ENCODE results near the gene MIOX. TPM values are rescaled to one million over a fixed set of nuclear protein-coding genes. Genes with fewer than 3 reads are reported as not detected.

Gene MIOX
- total RNA-seq, 4 donors from 2014 or later, result not detected

GRCh38 chr22:50537765-50538164 is 51.1 kb downstream of the MIOX start:
- no peak for TF ChIP-seq CTCF (IDR thresholded peaks at IDR 0.05; ENCODE audit: low read depth)

Other genes starting within 250 kb of the MIOX start
- 10 to 100 TPM; 21.1 to 60.3 (median 25.6) TPM for gene TUBGCP6, start 241.8 kb upstream of the MIOX start, total RNA-seq
- 10 to 100 TPM; 10.4 to 55.0 (median 22.7) TPM for gene HDAC10, start 235.6 kb upstream of the MIOX start, total RNA-seq
- 10 to 100 TPM in 1 of 4 donors, 1 to 10 TPM in 3; 3.6 to 17.7 (median 5.4) TPM for gene MAPK12, start 225.2 kb upstream of the MIOX start, total RNA-seq
- 10 to 100 TPM in 2 of 4 donors, 1 to 10 TPM in 2; 6.2 to 53.5 (median 13.1) TPM for gene MAPK11, start 216.5 kb upstream of the MIOX start, total RNA-seq
- 100 to 1,000 TPM in 2 of 4 donors, 10 to 100 TPM in 2; 59.2 to 128 (median 97.0) TPM for gene PLXNB2, start 179.2 kb upstream of the MIOX start, total RNA-seq
- gene DENND6B, start 159.8 kb upstream of the MIOX start, total RNA-seq, result 1 to 10 TPM; 1.5 to 4.0 (median 1.9) TPM
- 10 to 100 TPM; 23.8 to 86.3 (median 37.0) TPM for gene PPP6R2, start 143.5 kb upstream of the MIOX start, total RNA-seq
- 10 to 100 TPM; 19.9 to 66.1 (median 26.7) TPM for gene SBF1, start 11.8 kb upstream of the MIOX start, total RNA-seq
- not detected for gene ADM2, start 5.3 kb upstream of the MIOX start, total RNA-seq
- 10 to 100 TPM; 24.1 to 76.3 (median 37.0) TPM for gene LMF2, start 20.8 kb downstream of the MIOX start, total RNA-seq
- gene NCAPH2, start 21.4 kb downstream of the MIOX start, total RNA-seq, result 10 to 100 TPM; 15.3 to 55.6 (median 27.8) TPM
- 10 to 100 TPM in 1 of 4 donors, 1 to 10 TPM in 3; 1.5 to 10.7 (median 8.3) TPM for gene SCO2, start 38.7 kb downstream of the MIOX start, total RNA-seq
- 100 to 1,000 TPM in 3 of 4 donors, 10 to 100 TPM in 1; 28.9 to 129 (median 108) TPM for gene TYMP, start 43.2 kb downstream of the MIOX start, total RNA-seq
- gene KLHDC7B, start 59.0 kb downstream of the MIOX start, total RNA-seq, result not detected
- gene SYCE3, start 76.1 kb downstream of the MIOX start, total RNA-seq, result 1 to 10 TPM in 2 of 4 donors, not detected in 2; 2.2 to 3.3 TPM
- gene CPT1B, start 91.6 kb downstream of the MIOX start, total RNA-seq, result 10 to 100 TPM in 2 of 4 donors, 1 to 10 TPM in 2; 7.8 to 20.3 (median 10.8) TPM
- 10 to 100 TPM; 44.7 to 80.3 (median 51.3) TPM for gene CHKB, start 96.0 kb downstream of the MIOX start, total RNA-seq
- gene MAPK8IP2, start 113.9 kb downstream of the MIOX start, total RNA-seq, result 1 to 10 TPM in 1 of 4 donors, under 1 TPM in 2, not detected in 1; 0.19 to 1.1 (median 0.51) TPM
- 10 to 100 TPM; 19.9 to 56.1 (median 32.4) TPM for gene ARSA, start 141.3 kb downstream of the MIOX start, total RNA-seq
- 10 to 100 TPM in 3 of 4 donors, 1 to 10 TPM in 1; 5.1 to 87.2 (median 15.2) TPM for gene SHANK3, start 186.0 kb downstream of the MIOX start, total RNA-seq